Measurements from ENCODE around the gene STX10.
"Not testable (repeated sequence)": the region's sequence is repeated elsewhere in the genome, so short reads cannot be mapped to it uniquely, and the experiment has no call there.

STX10 gene

DNA sequence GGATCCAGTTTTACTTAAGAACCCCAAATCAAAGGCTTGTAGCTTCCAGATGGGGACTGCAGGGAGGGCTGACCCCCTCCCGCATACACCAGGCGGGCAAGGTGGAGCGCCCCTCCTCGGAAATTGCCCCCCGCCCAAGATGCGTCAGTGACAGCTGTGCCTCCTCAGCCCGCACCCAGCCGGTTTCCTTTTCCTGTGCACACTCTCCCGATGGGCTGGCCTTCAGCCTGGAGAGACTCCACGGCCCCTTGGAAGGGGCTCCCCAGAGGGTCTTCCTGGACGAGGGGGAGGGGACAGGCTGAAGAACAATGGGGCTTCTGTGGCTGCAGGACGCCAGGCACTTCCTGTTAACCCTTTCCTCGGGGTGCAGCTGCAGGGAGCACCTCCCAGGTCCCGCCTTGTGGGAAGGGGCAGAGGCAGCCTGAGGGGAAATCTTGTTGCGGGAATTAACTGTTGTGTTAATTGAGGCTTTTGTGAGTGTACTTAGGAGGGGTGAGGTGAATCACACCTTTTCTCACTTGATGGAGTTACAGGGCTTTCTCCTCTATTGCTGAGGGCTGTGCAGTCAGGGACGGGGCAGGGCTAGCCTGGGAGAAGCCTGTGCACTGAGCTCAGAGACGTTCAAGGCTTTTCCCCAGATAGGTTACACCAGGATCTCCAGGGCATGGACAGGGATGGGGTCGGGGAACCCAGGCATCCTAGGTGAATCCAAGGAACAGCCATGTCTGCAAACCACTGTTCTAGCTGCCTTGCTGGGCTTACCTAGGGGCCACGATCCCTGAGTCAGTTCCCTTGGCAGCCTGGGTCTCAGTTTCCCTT is 14.4 kb upstream of the STX10 start:
- DNase-seq, result peak; percentile 19

DNA sequence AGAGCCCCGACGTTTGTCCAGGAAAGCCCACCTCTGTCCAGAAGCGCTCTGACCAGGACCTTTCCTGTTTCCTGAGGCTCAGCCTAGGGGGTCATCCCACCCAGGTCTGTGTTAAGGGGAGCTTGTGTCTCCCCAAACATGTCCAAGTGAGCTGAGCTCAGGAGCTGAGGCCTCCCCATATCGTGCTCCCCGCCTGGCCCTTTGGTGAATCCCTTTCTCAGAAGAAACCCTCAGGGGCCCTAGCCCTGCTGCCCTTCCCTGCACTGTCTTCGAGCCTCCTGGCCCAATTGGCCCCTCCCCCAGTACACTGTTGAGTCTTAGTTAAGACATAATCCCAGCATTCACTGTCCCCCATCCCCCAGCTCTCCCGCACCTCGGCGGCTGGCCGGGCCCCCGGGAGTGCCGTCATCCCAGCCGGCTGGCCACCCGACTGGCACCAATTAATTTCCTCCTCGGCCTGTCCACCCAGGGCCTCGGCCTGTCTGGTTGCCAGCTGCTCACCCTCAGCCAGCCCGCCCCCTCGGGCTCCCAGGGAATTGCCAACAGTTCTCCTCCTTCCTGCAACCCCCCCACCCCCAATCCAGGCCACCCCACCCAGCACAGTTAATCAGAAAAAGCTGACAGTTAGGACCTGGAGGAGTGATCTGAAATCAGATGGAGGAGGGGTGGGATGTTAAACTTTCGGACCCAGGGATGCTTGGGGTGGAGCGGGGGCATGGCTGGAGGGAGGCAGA is 13.6 kb upstream of the STX10 start:
- DNase-seq, result peak; percentile 11

- DNase-seq, result peak; percentile 80
Observed at GRCh38 chr19:13162724-13163608, 12.8 kb upstream of the STX10 start.

DNA sequence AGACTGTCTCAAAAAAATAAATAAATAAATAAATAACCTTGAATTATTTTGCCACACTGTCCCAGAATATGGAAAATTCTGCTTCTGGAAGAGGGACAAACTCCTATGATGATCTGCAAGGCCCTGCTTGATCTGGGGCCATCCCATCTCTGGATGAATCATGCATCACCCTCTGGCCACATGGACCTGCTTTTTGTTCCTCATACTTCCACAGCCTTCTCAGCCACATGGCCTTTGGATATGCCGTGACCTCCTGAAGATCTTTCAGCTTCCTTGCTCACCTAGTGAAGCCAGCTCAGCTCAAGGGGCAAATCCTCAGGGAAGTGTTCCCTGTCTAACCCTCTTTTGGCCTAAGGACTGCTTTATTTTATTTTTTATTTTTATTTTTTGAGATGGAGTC is 10.4 kb upstream of the STX10 start:
- no peak for DNase-seq

DNA sequence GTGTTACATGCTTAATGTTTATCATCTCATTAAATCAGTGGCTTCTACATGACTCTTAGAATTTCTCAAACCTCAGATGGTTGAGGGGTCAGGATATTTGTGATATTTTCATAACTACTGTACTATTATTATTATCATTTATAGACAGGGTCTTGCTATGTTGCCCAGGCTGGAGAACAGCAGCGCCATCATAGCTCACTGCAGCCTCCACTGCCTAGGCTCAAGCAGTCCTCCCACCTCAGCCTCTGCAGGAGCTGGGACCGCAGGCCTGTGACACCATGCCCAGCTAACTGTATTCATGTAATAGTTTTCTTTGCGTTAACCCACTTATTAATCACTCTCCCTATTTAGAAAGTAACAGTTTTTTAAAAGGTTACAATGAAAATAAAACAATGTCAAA is 9.5 kb upstream of the STX10 start:
- DNase-seq, result no peak

- DNase-seq, result peak; percentile 63
Observed at GRCh38 chr19:13155472-13156359, 5.5 kb upstream of the STX10 start.

DNA sequence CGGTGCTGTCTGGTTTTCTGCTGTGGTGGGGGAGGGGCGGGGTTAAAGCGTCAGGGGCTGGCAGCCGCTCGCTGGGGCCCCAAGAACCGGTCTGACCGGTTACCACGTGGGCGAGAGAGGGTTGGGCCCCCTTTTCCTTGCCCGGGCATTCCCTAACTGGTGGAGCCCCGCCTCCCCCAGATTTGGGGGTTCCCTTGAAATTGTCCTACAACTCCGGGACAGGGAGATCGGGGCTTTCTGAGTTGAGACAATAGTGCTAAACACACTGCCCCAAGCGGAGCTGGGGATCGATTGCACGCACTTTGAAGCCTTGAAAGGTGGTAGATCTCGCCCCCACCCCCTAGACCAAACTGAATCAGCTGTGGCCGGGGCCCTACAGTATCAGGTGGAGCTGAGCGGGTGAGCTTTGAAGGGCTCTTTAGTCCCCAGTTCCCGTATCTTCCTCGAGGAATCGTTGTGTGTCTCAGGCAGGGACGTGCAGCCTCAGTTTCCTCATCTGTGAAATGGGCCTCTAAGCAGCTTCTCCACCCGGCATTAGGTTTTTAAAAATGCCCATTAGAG is 4.8 kb upstream of the STX10 start:
- peak; percentile 76 for DNase-seq

DNA sequence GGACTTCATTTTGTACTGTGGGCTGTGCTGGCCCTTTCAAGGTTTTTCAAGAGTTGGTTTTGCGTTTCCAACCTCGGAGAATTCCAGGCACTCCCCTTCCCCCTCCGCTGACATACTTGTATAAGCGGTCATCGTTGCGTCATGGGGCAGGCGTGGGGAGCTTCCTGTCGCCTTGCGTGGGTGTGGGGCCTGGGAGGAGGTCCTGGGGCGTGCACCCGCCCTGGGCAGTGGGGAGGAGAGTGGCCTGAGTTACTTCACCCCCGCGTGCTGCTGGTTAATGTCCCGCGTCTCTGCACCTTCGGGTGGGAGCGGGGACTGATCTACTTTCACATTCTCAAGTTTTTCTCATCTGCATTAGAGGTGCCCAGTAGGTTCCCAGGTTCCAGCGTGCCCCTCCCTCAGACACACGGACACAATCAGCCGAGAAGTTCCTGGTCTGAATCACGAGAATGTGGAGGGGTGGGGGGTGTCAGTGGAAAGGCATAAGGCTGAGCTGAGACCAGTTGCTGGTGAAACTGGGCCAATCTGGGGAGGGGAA is 4.1 kb upstream of the STX10 start:
- DNase-seq, result peak; percentile 47

- peak; percentile 28 for DNase-seq
Observed at GRCh38 chr19:13153569-13154240, 3.5 kb upstream of the STX10 start.

- DNase-seq, result peak; percentile 96
Observed at GRCh38 chr19:13152974-13153568, 2.9 kb upstream of the STX10 start.

GRCh38 chr19:13152356-13152973 is 2.3 kb upstream of the STX10 start:
- no peak for DNase-seq

- peak; percentile 92 for DNase-seq
Observed at GRCh38 chr19:13151605-13152355, 1.6 kb upstream of the STX10 start.

DNA sequence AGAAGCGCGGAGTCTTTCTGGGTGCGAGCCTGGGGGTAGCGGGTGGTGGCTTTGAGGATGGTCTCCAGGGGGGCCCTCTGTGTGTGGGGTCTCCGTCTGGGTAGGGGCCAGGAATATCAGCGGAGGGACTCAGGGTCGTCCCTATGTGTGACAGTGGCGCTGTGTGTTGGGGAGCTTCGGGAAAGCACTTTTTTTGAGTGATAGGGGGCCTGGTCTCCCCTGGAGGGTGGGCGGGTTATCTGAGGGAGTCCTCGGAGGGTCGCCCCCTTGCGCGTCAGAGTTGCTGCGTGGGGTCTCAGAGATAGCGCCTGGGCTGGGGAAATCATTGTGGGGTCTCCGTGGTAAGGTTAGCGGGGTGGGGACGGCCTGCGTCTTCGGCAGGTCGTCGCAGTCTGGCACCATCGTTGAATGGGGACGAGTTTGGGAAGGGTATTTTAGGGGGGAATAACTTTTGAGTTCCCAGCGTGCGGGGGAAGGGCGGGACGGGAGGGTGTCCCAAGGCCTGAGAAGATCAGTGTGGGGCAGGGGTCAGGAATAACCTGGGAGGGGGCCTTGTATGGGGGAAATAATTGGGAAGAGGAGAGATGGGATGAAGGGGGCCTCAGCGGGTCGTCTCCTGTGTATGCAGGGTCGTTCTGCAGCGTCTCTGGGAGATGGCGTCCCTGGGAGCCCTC is 893 bp upstream of the STX10 start:
- DNase-seq, result peak; percentile 34

GRCh38 chr19:13149628-13150186 is 468 bp downstream of the STX10 start:
- DNase-seq, result no peak

DNA sequence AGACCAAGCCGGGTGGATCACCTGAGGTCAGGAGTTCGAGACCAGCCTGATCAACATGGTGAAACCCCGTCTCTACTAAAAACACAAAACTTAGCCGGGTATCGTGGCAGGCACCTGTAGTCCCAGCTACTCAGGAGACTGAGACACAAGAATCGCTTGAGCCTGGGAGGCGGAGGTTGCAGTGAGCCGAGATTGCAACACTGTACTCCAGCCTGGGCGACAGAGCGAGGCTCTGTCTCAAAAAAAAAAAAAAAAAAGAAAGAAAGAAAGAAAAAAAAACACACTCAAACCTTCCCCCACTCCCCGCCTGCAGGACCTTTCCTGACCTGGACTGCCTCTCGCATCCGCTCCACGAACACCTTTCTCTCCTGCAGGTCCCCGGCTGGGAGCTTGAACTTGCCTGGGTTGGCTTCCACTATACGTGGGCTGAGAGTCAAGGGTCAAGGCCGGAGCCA is 975 bp downstream of the STX10 start:
- not testable (repeated sequence) for DNase-seq

GRCh38 chr19:13146763-13147563 is 3.2 kb downstream of the STX10 start:
- DNase-seq, result no peak

GRCh38 chr19:13139633-13140311 is 10.4 kb downstream of the STX10 start:
- no peak for DNase-seq

Data from effector CD8-positive, alpha-beta T cell (primary cell).